Body of pancreas (tissue), 4 donors: ENCODE results near the gene RFTN1.

Experiments
- CTCF ChIP-seq, 7 experiments: fragments of 450-650 bp in 4 of 7; fragments of 200-600 bp in 3 of 7; sonication (generic) in 3 of 7; IDR thresholded peaks; one replicate each; pipeline ENCODE4 v1.5.1; 2016 to 2019; ENCODE audit warnings: antibody characterized with exemption in 7 of 7
- POLR2A ChIP-seq, 3 donors: fragments of 450-650 bp; IDR thresholded peaks; one replicate each; pipeline ENCODE4 v1.6.1; 2016; ENCODE audit warnings: antibody characterized with exemption in 3 of 3, mild to moderate bottlenecking in 2 of 3

GRCh38 chr3:16480861-16481545 lies 32.5 kb downstream of the RFTN1 start:
- TF ChIP-seq CTCF (IDR thresholded peaks at IDR 0.05) (no peak), POLR2A (IDR thresholded peaks at IDR 0.05) (no peak)
